ENCODE data around the gene HELZ.

- TF ChIP-seq POLR2AphosphoS5 (IDR thresholded peaks at IDR 0.05) (peak in 2 of 3 donors; percentile 46 to 71), POLR2A (IDR thresholded peaks at IDR 0.05) (no peak)
Observed at GRCh38 chr17:67293251-67294203, 48.5 kb upstream of the HELZ start.
